SK-MEL-5 (cell line): ENCODE data around the gene CHST3. TPM values are rescaled to one million over a fixed set of nuclear protein-coding genes. Genes with fewer than 3 reads are reported as not detected.
A peak's percentile ranks its signal among the peaks of the same experiment; 100 is the strongest.

Experiments used
- DNase-seq: peaks from one replicate; pipeline ENCODE4 v3.0.0-alpha.2; 2016; ENCODE audit warnings: low read depth, low spot score
- in situ Hi-C: cut with HindIII; loops from 2 replicates; pipeline ENCODE4 v1.10.0; 2016; ENCODE audit warnings: low sequenced_read_pairs, high pct_unique_total_duplicates, low pct_unique_long_range_greater_than_20kb
- total RNA-seq: library from RNA; depleted of rRNA; stranded (reverse); fragments of >200 nt; shearing (Covaris generic); gene quantifications from 2 replicates; pipeline ENCODE4 v1.2.3, GENCODE V29; 2014

The CHST3 gene
- total RNA-seq, 1 experiment from 2014 or later: 3.1 TPM

- no peak for DNase-seq
- in situ Hi-C loops: no loop called here
Measured at GRCh38 chr10:71999360-72000072, 35.3 kb downstream of the CHST3 start.

GRCh38 chr10:72000073-72001032 is 36.2 kb downstream of the CHST3 start:
- DNase-seq: no peak
- in situ Hi-C loops: no loop called here

GRCh38 chr10:72001033-72001395 is 36.8 kb downstream of the CHST3 start:
- no peak for DNase-seq
- in situ Hi-C loops: no loop called here

- in situ Hi-C loops: no loop called here
- DNase-seq: no peak
Measured at GRCh38 chr10:72002354-72003295, 38.4 kb downstream of the CHST3 start.

GRCh38 chr10:72006026-72006425 is 41.8 kb downstream of the CHST3 start:
- no peak for DNase-seq
- in situ Hi-C loops: no loop called here

GRCh38 chr10:72007246-72007892 is 43.2 kb downstream of the CHST3 start:
- in situ Hi-C loops: no loop called here
- no peak for DNase-seq

- in situ Hi-C loops: no loop called here
- no peak for DNase-seq
Measured at GRCh38 chr10:72008096-72008981, 44.1 kb downstream of the CHST3 start.

- in situ Hi-C loops: no loop called here
- DNase-seq: no peak
Measured at GRCh38 chr10:72009051-72009424, 44.8 kb downstream of the CHST3 start.

- in situ Hi-C loops: no loop called here
Measured at GRCh38 chr10:72009425-72010081, 45.4 kb downstream of the CHST3 start.

GRCh38 chr10:72010234-72010973 is 46.2 kb downstream of the CHST3 start:
- DNase-seq: no peak
- in situ Hi-C loops: no loop called here

More at GRCh38 chr10:72009425-72010081, 45.4 kb downstream of the CHST3 start:
- DNase-seq: peak; percentile 79

- in situ Hi-C loops: no loop called here
- DNase-seq: no peak
Measured at GRCh38 chr10:72011016-72011415, 46.8 kb downstream of the CHST3 start.

- DNase-seq: no peak
- in situ Hi-C loops: no loop called here
Measured at GRCh38 chr10:72011468-72011867, 47.3 kb downstream of the CHST3 start.

- in situ Hi-C loops: no loop called here
- DNase-seq: no peak
Measured at GRCh38 chr10:72011976-72012512, 47.8 kb downstream of the CHST3 start.

GRCh38 chr10:72012796-72013195 is 48.6 kb downstream of the CHST3 start:
- in situ Hi-C loops: no loop called here
- DNase-seq: no peak
